B cell (primary cell): ENCODE data around the gene PARP15.

Source experiments
- EZH2 ChIP-seq: IDR thresholded peaks from 2 replicates; pipeline ENCODE4 v1.6.1; 2012; ENCODE audit warnings: borderline replicate concordance, low read depth, mild to moderate bottlenecking, moderate library complexity, low read length; ENCODE audit not compliant: insufficient read depth, poor library complexity, severe bottlenecking
- TF ChIP-seq, protein P1 (sequence below): fragments of 200-600 bp; IDR thresholded peaks from one replicate; pipeline ENCODE4 v1.8.0; 2022; ENCODE audit warnings: antibody characterized with exemption, mild to moderate bottlenecking

DNA sequence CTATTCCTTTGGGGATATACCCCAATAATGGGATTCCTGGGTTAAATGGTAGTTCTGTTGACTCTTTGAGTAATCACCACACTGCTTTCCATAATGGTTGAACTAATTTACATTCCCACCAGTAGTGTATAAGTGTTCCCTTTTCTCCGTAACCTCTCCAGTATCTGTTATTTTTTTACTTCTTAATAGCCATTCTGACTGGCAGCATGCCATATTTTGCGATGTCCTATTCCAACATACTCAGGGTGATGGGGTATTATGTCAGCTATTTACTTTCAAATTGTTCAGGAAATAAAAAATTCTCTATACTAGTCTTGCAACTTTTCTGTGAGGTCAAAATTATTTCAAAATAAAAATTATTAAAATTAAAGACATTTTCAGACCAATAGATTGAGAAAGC lies 94.1 kb downstream of the PARP15 start:
- TF ChIP-seq, protein P1, sequence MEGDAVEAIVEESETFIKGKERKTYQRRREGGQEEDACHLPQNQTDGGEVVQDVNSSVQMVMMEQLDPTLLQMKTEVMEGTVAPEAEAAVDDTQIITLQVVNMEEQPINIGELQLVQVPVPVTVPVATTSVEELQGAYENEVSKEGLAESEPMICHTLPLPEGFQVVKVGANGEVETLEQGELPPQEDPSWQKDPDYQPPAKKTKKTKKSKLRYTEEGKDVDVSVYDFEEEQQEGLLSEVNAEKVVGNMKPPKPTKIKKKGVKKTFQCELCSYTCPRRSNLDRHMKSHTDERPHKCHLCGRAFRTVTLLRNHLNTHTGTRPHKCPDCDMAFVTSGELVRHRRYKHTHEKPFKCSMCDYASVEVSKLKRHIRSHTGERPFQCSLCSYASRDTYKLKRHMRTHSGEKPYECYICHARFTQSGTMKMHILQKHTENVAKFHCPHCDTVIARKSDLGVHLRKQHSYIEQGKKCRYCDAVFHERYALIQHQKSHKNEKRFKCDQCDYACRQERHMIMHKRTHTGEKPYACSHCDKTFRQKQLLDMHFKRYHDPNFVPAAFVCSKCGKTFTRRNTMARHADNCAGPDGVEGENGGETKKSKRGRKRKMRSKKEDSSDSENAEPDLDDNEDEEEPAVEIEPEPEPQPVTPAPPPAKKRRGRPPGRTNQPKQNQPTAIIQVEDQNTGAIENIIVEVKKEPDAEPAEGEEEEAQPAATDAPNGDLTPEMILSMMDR, result no peak
- TF ChIP-seq EZH2, result no peak
